Activated T-helper 2 cell treated with anti-CD3 and anti-CD28 coated beads, Interferon-gamma antibody, Interleukin-2, Interleukin-4, amounts not matched to agents 10 μg/mL and 5 μg/mL and 100 μg/mL, durations not matched to agents 14 hours and 24 hours and 36 hours (primary cell): Measurements from ENCODE around the gene TRIP13. TPM values are rescaled to one million over a fixed set of nuclear protein-coding genes. Genes with fewer than 3 reads are reported as not detected.
A peak's percentile ranks its signal among the peaks of the same experiment; 100 is the strongest.

Experiments
- DNase-seq: peaks from one replicate; pipeline ENCODE4 v3.0.0; 2021; ENCODE audit warnings: low spot score
- H3K27ac Mint-ChIP-seq: one replicate; pipeline ENCODE4 v1.8.0; 2021; ENCODE audit warnings: mixed read lengths
- H3K27me3 Mint-ChIP-seq: one replicate; pipeline ENCODE4 v1.8.0; 2021; ENCODE audit warnings: low read depth, mixed read lengths
- H3K36me3 Mint-ChIP-seq: one replicate; pipeline ENCODE4 v1.8.0; 2021; ENCODE audit warnings: low read depth, mixed read lengths
- H3K4me1 Mint-ChIP-seq: one replicate; pipeline ENCODE4 v1.8.0; 2021; ENCODE audit warnings: low read depth, mixed read lengths
- H3K4me3 Mint-ChIP-seq: one replicate; pipeline ENCODE4 v1.8.0; 2021; ENCODE audit warnings: low read depth, mild to moderate bottlenecking, moderate library complexity, mixed read lengths
- H3K9me3 Mint-ChIP-seq: one replicate; pipeline ENCODE4 v1.8.0; 2021; ENCODE audit warnings: mixed read lengths
- intact Hi-C: fragments of 100-400 bp; cut with micrococcal nuclease; formaldehyde crosslinking; loops from one replicate; pipeline ENCODE4 v1.15.1; 2023
- total RNA-seq: library from RNA; stranded (reverse); gene quantifications from 2 replicates; pipeline ENCODE4 v1.2.3, GENCODE V29; 2022

The TRIP13 gene
- total RNA-seq, 1 donor from 2014 or later: 37.6 TPM

DNA sequence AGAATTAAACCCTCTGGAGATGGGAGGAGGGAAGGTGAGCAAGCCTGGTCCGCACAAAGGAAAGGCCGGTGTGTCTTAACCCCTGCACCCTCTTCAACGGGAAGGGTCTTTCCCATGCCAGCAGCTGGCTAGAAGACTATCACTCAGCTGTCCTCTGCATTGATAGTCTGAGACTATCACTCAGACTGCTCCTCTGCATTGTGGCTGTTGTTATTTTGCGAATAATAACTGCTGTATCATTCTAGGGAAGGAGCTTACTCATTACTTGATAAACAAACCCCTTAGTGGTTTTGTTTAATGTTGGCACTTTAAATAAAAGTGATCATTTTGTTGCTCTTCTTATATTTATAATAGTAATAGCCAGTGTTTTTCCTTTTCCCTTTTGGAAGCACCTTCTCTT, 8.1 kb downstream of the TRIP13 start:
- intact Hi-C loops: loop anchor here (5.0 kb wide), 1 partner anchor 228 kb away; no protein-coding TSS in a partner anchor
- no peak overlapping the region for H3K4me3 Mint-ChIP-seq
- peaks cover 36% of the 10 kb centered on the region for H3K36me3 Mint-ChIP-seq
- H3K9me3 Mint-ChIP-seq: no peaks in the 10 kb centered on the region
- no peaks in the 10 kb centered on the region for H3K27me3 Mint-ChIP-seq
- DNase-seq: no peak
- peaks cover 6% of the 10 kb centered on the region for H3K4me1 Mint-ChIP-seq
- H3K27ac Mint-ChIP-seq: no peak overlapping the region

DNA sequence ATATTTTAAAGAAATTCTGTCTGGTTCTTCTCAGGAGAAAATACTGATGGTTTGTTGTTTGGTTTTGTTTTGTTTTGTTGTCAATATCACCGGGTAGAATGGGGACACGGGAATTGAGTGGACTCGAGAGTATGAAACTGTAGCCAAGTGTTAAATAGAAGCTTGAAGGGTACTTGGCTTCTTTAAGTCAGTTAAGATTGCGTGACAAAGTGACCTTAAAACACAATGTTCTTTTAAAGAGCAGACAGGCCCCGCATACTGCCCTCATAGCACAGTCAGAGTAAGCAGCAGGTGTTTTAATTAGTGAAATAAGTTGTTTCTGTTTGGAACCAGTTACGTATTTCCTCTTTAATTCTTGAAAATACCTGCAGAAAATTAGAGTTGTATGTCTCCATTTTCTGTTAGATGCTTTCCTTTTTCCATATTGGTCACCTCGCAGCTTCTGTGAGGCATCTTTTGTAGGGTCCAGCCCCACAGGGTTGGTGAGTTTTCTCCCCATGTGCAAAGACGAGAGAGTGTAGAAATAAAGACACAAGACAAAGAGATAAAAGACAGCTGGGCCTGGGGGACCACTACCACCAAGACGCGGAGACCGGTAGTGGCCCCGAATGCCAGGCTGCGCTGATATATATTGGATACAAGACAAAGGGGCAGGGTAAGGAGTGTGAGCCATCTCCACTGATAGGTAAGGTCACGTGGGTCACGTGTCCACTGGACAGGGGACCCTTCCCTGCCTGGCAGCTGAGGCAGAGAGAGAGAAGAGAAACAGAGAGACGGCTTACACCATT, 9.6 kb downstream of the TRIP13 start:
- Mint-ChIP-seq H3K27me3 (no peaks in the 10 kb centered on the region), H3K9me3 (no peaks in the 10 kb centered on the region), H3K4me1 (no peaks in the 10 kb centered on the region), H3K36me3 (peaks cover 37% of the 10 kb centered on the region), H3K4me3 (no peak overlapping the region), H3K27ac (no peak overlapping the region)
- intact Hi-C loops: loop anchor here (5.0 kb wide), 1 partner anchor 230 kb away; no protein-coding TSS in a partner anchor
- DNase-seq: no peak

GRCh38 chr5:903756-904096, 11.0 kb downstream of the TRIP13 start:
- intact Hi-C loops: loop anchor here (5.0 kb wide), 1 partner anchor 231 kb away; no protein-coding TSS in a partner anchor
- Mint-ChIP-seq H3K36me3 (peaks cover 43% of the 10 kb centered on the region), H3K27me3 (no peaks in the 10 kb centered on the region), H3K4me3 (no peak overlapping the region), H3K27ac (no peak overlapping the region), H3K9me3 (no peaks in the 10 kb centered on the region), H3K4me1 (no peaks in the 10 kb centered on the region)
- DNase-seq: no peak

GRCh38 chr5:905139-905642, 12.5 kb downstream of the TRIP13 start:
- H3K9me3 Mint-ChIP-seq: no peaks in the 10 kb centered on the region
- intact Hi-C loops: no loop called here
- H3K4me1 Mint-ChIP-seq: no peaks in the 10 kb centered on the region
- no peak for DNase-seq
- no peak overlapping the region for H3K27ac Mint-ChIP-seq
- H3K36me3 Mint-ChIP-seq: peaks cover 43% of the 10 kb centered on the region
- no peak overlapping the region for H3K4me3 Mint-ChIP-seq
- no peaks in the 10 kb centered on the region for H3K27me3 Mint-ChIP-seq

DNA sequence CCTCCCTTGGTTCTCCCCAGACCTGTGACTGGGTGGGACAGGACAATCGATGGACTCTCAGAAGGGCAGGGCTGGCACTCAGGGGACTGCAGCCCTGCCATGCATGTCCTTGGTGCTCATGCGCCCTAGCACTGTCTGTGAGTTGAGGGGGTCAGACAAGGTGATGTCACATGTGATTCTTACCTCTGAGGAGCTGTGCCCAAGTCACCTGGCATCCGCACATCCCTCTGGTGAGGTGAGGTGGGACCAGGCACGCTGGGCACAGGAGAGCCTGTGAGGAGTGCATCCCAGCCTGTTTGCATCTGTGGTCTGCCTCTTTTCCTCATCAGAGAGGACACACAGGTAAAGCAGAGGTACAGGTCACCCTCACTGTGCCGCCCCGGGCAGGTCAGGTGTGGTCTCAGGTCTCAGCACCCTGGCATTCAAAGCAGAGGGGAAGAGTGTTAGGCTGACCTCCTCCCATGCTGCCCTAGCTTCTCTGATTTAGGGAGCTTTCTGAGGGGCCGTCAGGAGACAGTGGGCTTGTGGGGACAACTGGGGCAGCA, 14.8 kb downstream of the TRIP13 start:
- no peak for DNase-seq
- Mint-ChIP-seq H3K9me3 (no peaks in the 10 kb centered on the region), H3K27me3 (no peaks in the 10 kb centered on the region), H3K27ac (no peak overlapping the region), H3K36me3 (peaks cover 48% of the 10 kb centered on the region), H3K4me3 (no peak overlapping the region), H3K4me1 (peaks cover 5% of the 10 kb centered on the region)
- intact Hi-C loops: no loop called here

GRCh38 chr5:908172-908571, 15.5 kb downstream of the TRIP13 start:
- Mint-ChIP-seq H3K9me3 (no peaks in the 10 kb centered on the region), H3K27me3 (no peaks in the 10 kb centered on the region), H3K4me1 (peaks cover 11% of the 10 kb centered on the region), H3K4me3 (no peak overlapping the region), H3K27ac (no peak overlapping the region), H3K36me3 (peaks cover 51% of the 10 kb centered on the region)
- intact Hi-C loops: no loop called here
- no peak for DNase-seq

DNA sequence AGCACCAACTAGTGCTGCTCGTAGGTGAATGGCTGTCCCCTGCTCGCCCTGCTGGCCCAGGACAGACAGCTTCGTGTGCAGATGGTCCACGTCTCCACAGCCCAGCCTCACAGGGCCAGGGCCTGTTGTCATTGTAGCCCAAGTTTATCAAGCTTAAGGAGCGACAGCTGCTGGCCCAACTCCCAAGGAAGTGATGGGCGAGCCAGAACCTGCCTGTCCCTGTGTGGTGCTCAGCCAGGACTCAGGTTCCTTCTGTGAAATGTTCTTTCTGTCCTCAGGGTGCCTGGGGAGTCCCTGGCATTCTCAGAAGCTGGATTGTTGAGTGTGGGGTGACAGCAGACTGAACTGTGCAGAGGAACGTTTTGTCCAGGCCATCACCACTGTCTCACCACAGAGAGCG, 16.4 kb downstream of the TRIP13 start:
- no peak overlapping the region for H3K27ac Mint-ChIP-seq
- H3K27me3 Mint-ChIP-seq: no peaks in the 10 kb centered on the region
- peaks cover 11% of the 10 kb centered on the region for H3K4me1 Mint-ChIP-seq
- no peak overlapping the region for H3K4me3 Mint-ChIP-seq
- H3K9me3 Mint-ChIP-seq: no peaks in the 10 kb centered on the region
- peaks cover 54% of the 10 kb centered on the region for H3K36me3 Mint-ChIP-seq
- intact Hi-C loops: no loop called here
- DNase-seq: no peak

DNA sequence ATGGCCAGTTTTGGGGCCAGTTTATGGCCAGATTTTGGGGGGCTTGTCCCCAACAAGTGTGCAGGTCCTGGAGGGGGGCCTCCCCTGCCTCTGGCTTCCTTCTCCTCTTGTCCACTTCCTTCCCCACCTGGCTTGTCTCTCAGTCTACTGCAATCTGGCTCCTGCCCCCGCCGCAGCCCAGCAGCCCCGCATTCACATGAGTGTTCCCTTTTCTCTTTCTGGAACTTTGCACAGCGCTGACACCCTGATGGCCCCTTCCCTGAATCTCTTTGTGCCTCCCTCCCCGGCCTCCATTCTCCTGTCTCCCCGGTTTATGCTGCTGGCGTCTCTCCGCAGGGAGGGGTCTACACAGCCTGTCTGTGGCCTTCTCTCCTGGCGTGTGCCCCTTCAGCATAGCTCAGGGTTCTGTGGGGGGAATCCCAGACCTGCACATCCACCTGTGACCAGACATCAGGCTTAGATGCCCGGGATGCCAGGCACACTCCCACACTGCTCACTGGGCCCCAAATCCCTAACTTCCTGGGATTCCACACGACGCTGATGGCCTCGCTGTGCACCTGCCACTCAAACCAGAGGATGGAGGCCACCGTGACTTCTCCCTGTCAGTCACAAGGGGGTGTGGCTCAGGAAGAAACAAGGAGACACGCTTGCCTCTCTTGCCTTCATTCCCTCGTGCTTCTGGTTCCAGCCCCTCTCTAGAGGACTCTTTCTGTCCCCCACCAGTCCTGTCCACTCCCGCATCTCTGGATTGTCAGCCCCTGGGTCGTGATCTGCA, 17.5 kb downstream of the TRIP13 start:
- H3K27ac Mint-ChIP-seq: no peak overlapping the region
- H3K36me3 Mint-ChIP-seq: peaks cover 57% of the 10 kb centered on the region
- H3K4me3 Mint-ChIP-seq: no peak overlapping the region
- no peak for DNase-seq
- H3K9me3 Mint-ChIP-seq: no peaks in the 10 kb centered on the region
- H3K27me3 Mint-ChIP-seq: no peaks in the 10 kb centered on the region
- peaks cover 11% of the 10 kb centered on the region for H3K4me1 Mint-ChIP-seq
- intact Hi-C loops: no loop called here

DNA sequence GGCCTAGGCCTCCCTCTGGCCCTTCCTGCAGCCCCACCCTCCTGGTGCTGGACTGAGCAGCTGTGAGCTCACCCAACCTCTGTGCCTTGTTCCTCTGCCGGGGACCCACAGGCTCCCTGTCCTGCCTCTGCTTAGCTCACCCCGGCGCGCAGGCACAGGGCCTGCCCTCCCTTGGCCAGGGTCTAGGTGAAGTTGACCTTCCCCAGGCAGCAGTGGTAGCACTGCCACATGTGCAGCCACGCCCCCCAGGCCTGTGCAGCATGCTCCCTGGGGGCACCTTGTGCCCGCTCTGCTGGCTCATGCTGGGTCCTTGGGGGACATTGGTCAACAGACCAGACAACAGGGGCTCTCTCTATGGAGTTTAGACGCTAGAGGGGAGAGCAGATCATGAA, 18.1 kb downstream of the TRIP13 start:
- Mint-ChIP-seq H3K9me3 (no peaks in the 10 kb centered on the region), H3K27ac (no peak overlapping the region), H3K4me1 (peaks cover 11% of the 10 kb centered on the region), H3K36me3 (peaks cover 53% of the 10 kb centered on the region), H3K27me3 (no peaks in the 10 kb centered on the region), H3K4me3 (no peak overlapping the region)
- DNase-seq: no peak
- intact Hi-C loops: no loop called here

- Mint-ChIP-seq H3K27me3 (no peaks in the 10 kb centered on the region), H3K4me3 (no peak overlapping the region)
- DNase-seq: no peak
These were observed 18.9 kb downstream of the TRIP13 start for GRCh38 chr5:911601-912000.

GRCh38 chr5:912280-913091, 19.8 kb downstream of the TRIP13 start:
- no peaks in the 10 kb centered on the region for H3K9me3 Mint-ChIP-seq
- peak; percentile 43 for DNase-seq

More at GRCh38 chr5:911601-912000, 18.9 kb downstream of the TRIP13 start:
- H3K27ac Mint-ChIP-seq: no peak overlapping the region
- peaks cover 52% of the 10 kb centered on the region for H3K36me3 Mint-ChIP-seq
- intact Hi-C loops: no loop called here
- no peaks in the 10 kb centered on the region for H3K9me3 Mint-ChIP-seq
- peaks cover 11% of the 10 kb centered on the region for H3K4me1 Mint-ChIP-seq

DNA sequence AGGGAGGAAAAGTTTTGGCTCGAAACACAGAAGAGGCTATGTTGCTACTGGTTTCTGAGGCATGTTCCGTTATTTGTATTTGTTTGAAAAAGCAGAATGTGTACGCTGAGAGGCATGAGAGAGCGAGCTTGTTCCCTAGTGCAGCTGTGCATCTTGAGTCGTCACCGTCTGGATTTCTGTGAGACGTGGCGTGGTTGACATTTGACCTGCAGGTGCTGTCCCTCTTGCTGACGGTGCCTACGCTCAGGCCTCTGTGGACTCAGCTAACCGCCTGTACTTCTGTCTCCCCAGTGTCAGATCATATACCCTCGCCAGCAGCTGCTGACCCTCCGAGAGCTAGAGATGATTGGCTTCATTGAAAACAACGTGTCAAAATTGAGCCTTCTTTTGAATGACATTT, 21.5 kb downstream of the TRIP13 start:
- no peak for DNase-seq
- H3K27ac Mint-ChIP-seq: no peak overlapping the region
- peaks cover 11% of the 10 kb centered on the region for H3K4me1 Mint-ChIP-seq
- peaks cover 53% of the 10 kb centered on the region for H3K36me3 Mint-ChIP-seq
- no peaks in the 10 kb centered on the region for H3K9me3 Mint-ChIP-seq
- no peak overlapping the region for H3K4me3 Mint-ChIP-seq
- intact Hi-C loops: no loop called here
- no peaks in the 10 kb centered on the region for H3K27me3 Mint-ChIP-seq

More at GRCh38 chr5:912280-913091, 19.8 kb downstream of the TRIP13 start:
- Mint-ChIP-seq H3K27me3 (no peaks in the 10 kb centered on the region), H3K36me3 (peaks cover 47% of the 10 kb centered on the region), H3K4me1 (peaks cover 11% of the 10 kb centered on the region), H3K27ac (peak overlapping the region; percentile 64), H3K4me3 (no peak overlapping the region)
- intact Hi-C loops: no loop called here
